NB4 (cell line): ENCODE data around the gene KCNH3.

Experiments used
- MYC ChIP-seq: IDR thresholded peaks from 2 replicates; pipeline ENCODE4 v1.6.1; 2011; ENCODE audit warnings: low read depth, low read length
- POLR2A ChIP-seq: IDR thresholded peaks from 2 replicates; pipeline ENCODE4 v1.6.1; 2011; ENCODE audit warnings: mild to moderate bottlenecking; ENCODE audit not compliant: insufficient read length; ENCODE audit errors: extremely low read depth
- TF ChIP-seq, protein P1 (sequence below): IDR thresholded peaks from one replicate; pipeline ENCODE4 v1.5.1; 2012; ENCODE audit warnings: low read depth, low read length

GRCh38 chr12:49598527-49598926 lies 59.7 kb downstream of the KCNH3 start:
- TF ChIP-seq, protein P1, sequence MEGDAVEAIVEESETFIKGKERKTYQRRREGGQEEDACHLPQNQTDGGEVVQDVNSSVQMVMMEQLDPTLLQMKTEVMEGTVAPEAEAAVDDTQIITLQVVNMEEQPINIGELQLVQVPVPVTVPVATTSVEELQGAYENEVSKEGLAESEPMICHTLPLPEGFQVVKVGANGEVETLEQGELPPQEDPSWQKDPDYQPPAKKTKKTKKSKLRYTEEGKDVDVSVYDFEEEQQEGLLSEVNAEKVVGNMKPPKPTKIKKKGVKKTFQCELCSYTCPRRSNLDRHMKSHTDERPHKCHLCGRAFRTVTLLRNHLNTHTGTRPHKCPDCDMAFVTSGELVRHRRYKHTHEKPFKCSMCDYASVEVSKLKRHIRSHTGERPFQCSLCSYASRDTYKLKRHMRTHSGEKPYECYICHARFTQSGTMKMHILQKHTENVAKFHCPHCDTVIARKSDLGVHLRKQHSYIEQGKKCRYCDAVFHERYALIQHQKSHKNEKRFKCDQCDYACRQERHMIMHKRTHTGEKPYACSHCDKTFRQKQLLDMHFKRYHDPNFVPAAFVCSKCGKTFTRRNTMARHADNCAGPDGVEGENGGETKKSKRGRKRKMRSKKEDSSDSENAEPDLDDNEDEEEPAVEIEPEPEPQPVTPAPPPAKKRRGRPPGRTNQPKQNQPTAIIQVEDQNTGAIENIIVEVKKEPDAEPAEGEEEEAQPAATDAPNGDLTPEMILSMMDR: no peak
- TF ChIP-seq MYC: no peak
- no peak for TF ChIP-seq POLR2A
